WTC11 (cell line): ENCODE measurements around the gene TMED9. TPM values are rescaled to one million over a fixed set of nuclear protein-coding genes. Genes with fewer than 3 reads are reported as not detected.

Source experiments
- ATAC-seq: fragments of 200-7000 bp; cut with Tn5 transposase; 2 replicates; pipeline ENCODE4 v1.10.0; 2021; ENCODE audit warnings: mild to moderate bottlenecking, moderate library complexity
- CTCF ChIA-PET: fragments of 300-600 bp; sonication (Branson Sonifier 250); formaldehyde crosslinking; loops from one replicate; lab custom pipeline; 2021; ENCODE audit warnings: antibody characterized with exemption; lab: Charles Lee
- POLR2A ChIA-PET: fragments of 350-600 bp; sonication (Branson Sonifier 250); formaldehyde crosslinking; loops from one replicate; lab custom pipeline; 2021; ENCODE audit warnings: antibody characterized with exemption; lab: Charles Lee
- DNase-seq: peaks from one replicate; pipeline ENCODE4 v3.0.0; 2021; ENCODE audit warnings: low spot score
- H3K27ac Mint-ChIP-seq: 2 replicates; pipeline ENCODE4 v1.8.0; 2021; ENCODE audit warnings: mixed read lengths
- H3K27me3 Mint-ChIP-seq: 2 replicates; pipeline ENCODE4 v1.8.0; 2021; ENCODE audit warnings: low read depth, mild to moderate bottlenecking, moderate library complexity, mixed read lengths
- H3K36me3 Mint-ChIP-seq: 2 replicates; pipeline ENCODE4 v1.8.0; 2021; ENCODE audit warnings: mixed read lengths
- H3K4me1 Mint-ChIP-seq: 2 replicates; pipeline ENCODE4 v1.8.0; 2022; ENCODE audit warnings: mixed read lengths
- H3K4me3 Mint-ChIP-seq: 2 replicates; pipeline ENCODE4 v1.8.0; 2021; ENCODE audit warnings: mild to moderate bottlenecking, moderate library complexity, mixed read lengths
- H3K9me3 Mint-ChIP-seq: 2 replicates; pipeline ENCODE4 v1.8.0; 2021; ENCODE audit warnings: mixed read lengths
- AR ChIP-seq: fragments of 250-450 bp; sonication (Bioruptor Pico); IDR thresholded peaks from 2 replicates; pipeline ENCODE4 v1.9.0; 2021; ENCODE audit warnings: mild to moderate bottlenecking
- ARID4B ChIP-seq: sonication (generic); formaldehyde crosslinking; IDR thresholded peaks from 2 replicates; pipeline ENCODE4 v1.8.0; 2023; ENCODE audit warnings: missing genetic modification reagents, mild to moderate bottlenecking, borderline replicate concordance
- CREM ChIP-seq: sonication (generic); formaldehyde crosslinking; IDR thresholded peaks from 2 replicates; pipeline ENCODE4 v1.8.1; 2022; ENCODE audit warnings: mild to moderate bottlenecking, missing genetic modification reagents, moderate library complexity
- E2F4 ChIP-seq: sonication (generic); formaldehyde crosslinking; IDR thresholded peaks from 2 replicates; pipeline ENCODE4 v1.8.1; 2022; ENCODE audit warnings: low read depth, mild to moderate bottlenecking, moderate library complexity, missing genetic modification reagents, borderline replicate concordance
- ELF4 ChIP-seq: sonication (generic); formaldehyde crosslinking; IDR thresholded peaks from 2 replicates; pipeline ENCODE4 v1.8.1; 2022; ENCODE audit warnings: low read depth, mild to moderate bottlenecking, moderate library complexity, missing genetic modification reagents
- ERG ChIP-seq: fragments of 250-450 bp; sonication (Bioruptor Pico); IDR thresholded peaks from 2 replicates; pipeline ENCODE4 v1.8.0; 2021; ENCODE audit warnings: mild to moderate bottlenecking
- ESRRA ChIP-seq: sonication (generic); formaldehyde crosslinking; IDR thresholded peaks from 2 replicates; pipeline ENCODE4 v1.8.1; 2022; ENCODE audit warnings: mild to moderate bottlenecking, missing genetic modification reagents, borderline replicate concordance
- FOXJ3 ChIP-seq: sonication (generic); formaldehyde crosslinking; IDR thresholded peaks from 2 replicates; pipeline ENCODE4 v1.9.0; 2021; ENCODE audit warnings: missing genetic modification reagents, mild to moderate bottlenecking, borderline replicate concordance
- FOXK1 ChIP-seq: sonication (generic); formaldehyde crosslinking; IDR thresholded peaks from 2 replicates; pipeline ENCODE4 v1.8.0; 2022; ENCODE audit warnings: mild to moderate bottlenecking, moderate library complexity, missing genetic modification reagents
- FOXP4 ChIP-seq: sonication (generic); formaldehyde crosslinking; IDR thresholded peaks from 2 replicates; pipeline ENCODE4 v1.8.0; 2022; ENCODE audit warnings: mild to moderate bottlenecking, missing genetic modification reagents
- GABPB1 ChIP-seq: sonication (generic); formaldehyde crosslinking; IDR thresholded peaks from 2 replicates; pipeline ENCODE4 v1.8.1; 2023; ENCODE audit warnings: mild to moderate bottlenecking, missing genetic modification reagents
- IRF1 ChIP-seq: sonication (generic); formaldehyde crosslinking; IDR thresholded peaks from 2 replicates; pipeline ENCODE4 v1.8.0; 2023; ENCODE audit warnings: missing genetic modification reagents
- NFE2L1 ChIP-seq: sonication (generic); formaldehyde crosslinking; IDR thresholded peaks from 2 replicates; pipeline ENCODE4 v1.8.1; 2023; ENCODE audit warnings: missing genetic modification reagents
- PRRX2 ChIP-seq: fragments of 250-450 bp; sonication (Bioruptor Pico); IDR thresholded peaks from 2 replicates; pipeline ENCODE4 v1.8.0; 2021; ENCODE audit warnings: mild to moderate bottlenecking
- STAT6 ChIP-seq: sonication (generic); formaldehyde crosslinking; conservative IDR thresholded peaks from 2 replicates; pipeline ENCODE4 v1.8.1; 2023; ENCODE audit warnings: mild to moderate bottlenecking, low read depth, missing genetic modification reagents, moderate library complexity
- TCF7 ChIP-seq: sonication (generic); formaldehyde crosslinking; IDR thresholded peaks from 2 replicates; pipeline ENCODE4 v1.8.0; 2022; ENCODE audit warnings: mild to moderate bottlenecking, low read depth, missing genetic modification reagents, moderate library complexity
- TEAD1 ChIP-seq: sonication (generic); formaldehyde crosslinking; IDR thresholded peaks from 2 replicates; pipeline ENCODE4 v1.8.0; 2022; ENCODE audit warnings: mild to moderate bottlenecking, missing genetic modification reagents
- ZNF219 ChIP-seq: sonication (generic); formaldehyde crosslinking; IDR thresholded peaks from 2 replicates; pipeline ENCODE4 v1.8.0; 2023; ENCODE audit warnings: missing genetic modification reagents, mild to moderate bottlenecking, borderline replicate concordance
- ZNF671 ChIP-seq: fragments of 250-450 bp; sonication (Bioruptor Pico); IDR thresholded peaks from 2 replicates; pipeline ENCODE4 v1.8.0; 2021; ENCODE audit warnings: mild to moderate bottlenecking
- total RNA-seq: library from RNA; stranded (reverse); gene quantifications from 3 replicates; pipeline ENCODE4 v1.2.3, GENCODE V29; 2021

The TMED9 gene
- total RNA-seq, 1 experiment from 2014 or later = 164 TPM

- H3K36me3 Mint-ChIP-seq = peaks cover 18% of the 10 kb centered on the region
- no peak overlapping the region for H3K4me3 Mint-ChIP-seq
- H3K27ac Mint-ChIP-seq = peak overlapping the region; percentile 60; the same call in 1 of the 2 replicates
- no peaks in the 10 kb centered on the region for H3K9me3 Mint-ChIP-seq
- DNase-seq (no peak), ATAC-seq (no peak)
- no peaks in the 10 kb centered on the region for H3K27me3 Mint-ChIP-seq
- peaks cover 15% of the 10 kb centered on the region for H3K4me1 Mint-ChIP-seq
- ChIA-PET CTCF (interaction anchor here (2.5 kb wide), 1 partner anchor 59 kb away, joined by 8 read pairs; no protein-coding TSS in a partner anchor), POLR2A (no interaction called here)
- TF ChIP-seq IRF1 (CRISPR knock-in tag) (no peak), GABPB1 (CRISPR knock-in tag) (no peak), CREM (CRISPR knock-in tag) (no peak), FOXK1 (no peak), ELF4 (CRISPR knock-in tag) (no peak), NFE2L1 (CRISPR knock-in tag) (no peak), AR (CRISPR knock-in tag) (no peak), ESRRA (CRISPR knock-in tag) (no peak), ERG (no peak), ARID4B (no peak), STAT6 (CRISPR knock-in tag) (no peak), FOXJ3 (CRISPR knock-in tag) (no peak), TEAD1 (no peak), ZNF219 (CRISPR knock-in tag) (no peak)
- TF ChIP-seq, all 79 proteins: peak for 0
Measured at GRCh38 chr5:177548495-177548894, 43.5 kb upstream of the TMED9 start.

GRCh38 chr5:177550122-177550521 is 41.9 kb upstream of the TMED9 start:
- Mint-ChIP-seq H3K4me1 (peaks cover 21% of the 10 kb centered on the region), H3K27me3 (no peaks in the 10 kb centered on the region), H3K4me3 (no peak overlapping the region), H3K27ac (no peak overlapping the region), H3K9me3 (no peaks in the 10 kb centered on the region), H3K36me3 (peaks cover 18% of the 10 kb centered on the region)
- ChIA-PET POLR2A (no interaction called here), CTCF (no interaction called here)
- DNase-seq (no peak), ATAC-seq (no peak)
- TF ChIP-seq FOXP4 (CRISPR knock-in tag) = no peak
- TF ChIP-seq FOXK1 = no peak
- no peak for TF ChIP-seq TCF7 (CRISPR knock-in tag)
- no peak for TF ChIP-seq E2F4 (CRISPR knock-in tag)
- TF ChIP-seq ZNF671 = no peak
- TF ChIP-seq PRRX2 (CRISPR knock-in tag) = no peak
